Fibroblast of the aortic adventitia (primary cell): ENCODE results near the gene REV3L. TPM values are rescaled to one million over a fixed set of nuclear protein-coding genes. Genes with fewer than 3 reads are reported as not detected.
"Not testable (repeated sequence)": the region's sequence is repeated elsewhere in the genome, so short reads cannot be mapped to it uniquely, and the experiment has no call there.

ENCODE experiments used
- DNase-seq: peaks from one replicate; pipeline ENCODE4 v3.0.0-alpha.2; 2010; ENCODE audit warnings: low read depth
- H3K4me3 ChIP-seq: 2 replicates; pipeline ENCODE4 v1.5.1; 2011; ENCODE audit warnings: low read depth, mild to moderate bottlenecking, control low read depth, low read length, moderate library complexity
- total RNA-seq: library from RNA; depleted of rRNA; stranded (reverse); fragments of >200 nt; gene quantifications from 2 replicates; pipeline ENCODE4 v1.2.3, GENCODE V29; 2012; ENCODE audit warnings: low replicate concordance
- TF ChIP-seq, protein P1 (sequence below): IDR thresholded peaks from 2 replicates; pipeline ENCODE4 v1.5.1; 2011; ENCODE audit warnings: mild to moderate bottlenecking, low read length, control low read depth, inconsistent platforms; ENCODE audit not compliant: insufficient read depth

Gene REV3L
- total RNA-seq, 1 donor, result 77.4 TPM

GRCh38 chr6:111478064-111478476, 4.9 kb downstream of the REV3L start:
- TF ChIP-seq, protein P1, sequence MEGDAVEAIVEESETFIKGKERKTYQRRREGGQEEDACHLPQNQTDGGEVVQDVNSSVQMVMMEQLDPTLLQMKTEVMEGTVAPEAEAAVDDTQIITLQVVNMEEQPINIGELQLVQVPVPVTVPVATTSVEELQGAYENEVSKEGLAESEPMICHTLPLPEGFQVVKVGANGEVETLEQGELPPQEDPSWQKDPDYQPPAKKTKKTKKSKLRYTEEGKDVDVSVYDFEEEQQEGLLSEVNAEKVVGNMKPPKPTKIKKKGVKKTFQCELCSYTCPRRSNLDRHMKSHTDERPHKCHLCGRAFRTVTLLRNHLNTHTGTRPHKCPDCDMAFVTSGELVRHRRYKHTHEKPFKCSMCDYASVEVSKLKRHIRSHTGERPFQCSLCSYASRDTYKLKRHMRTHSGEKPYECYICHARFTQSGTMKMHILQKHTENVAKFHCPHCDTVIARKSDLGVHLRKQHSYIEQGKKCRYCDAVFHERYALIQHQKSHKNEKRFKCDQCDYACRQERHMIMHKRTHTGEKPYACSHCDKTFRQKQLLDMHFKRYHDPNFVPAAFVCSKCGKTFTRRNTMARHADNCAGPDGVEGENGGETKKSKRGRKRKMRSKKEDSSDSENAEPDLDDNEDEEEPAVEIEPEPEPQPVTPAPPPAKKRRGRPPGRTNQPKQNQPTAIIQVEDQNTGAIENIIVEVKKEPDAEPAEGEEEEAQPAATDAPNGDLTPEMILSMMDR, result no peak
- peak; percentile 49 for DNase-seq
- H3K4me3 ChIP-seq, result no peak overlapping the region

DNA sequence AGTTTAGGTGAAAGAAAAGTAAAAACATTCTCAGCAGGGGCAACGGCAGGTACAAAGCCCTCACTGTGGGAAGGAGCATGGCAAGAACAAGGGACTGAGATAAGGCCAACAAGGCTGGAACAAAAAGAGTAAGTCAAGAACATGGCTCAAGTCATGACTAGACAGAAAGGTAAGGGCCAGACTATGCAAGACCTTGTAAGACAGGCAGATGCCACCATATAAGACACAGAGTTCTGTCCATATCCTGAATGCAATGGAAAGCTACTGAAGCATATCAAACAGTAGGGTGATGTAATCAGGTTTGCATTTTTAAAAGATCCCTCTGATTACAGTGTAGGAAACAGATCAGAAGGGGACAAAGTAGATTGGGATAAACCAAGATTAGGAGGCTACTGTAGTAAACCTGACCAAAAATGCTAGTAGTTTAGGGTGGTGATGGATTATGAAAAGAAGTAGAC, 5.5 kb downstream of the REV3L start:
- DNase-seq, result peak; percentile 15
- TF ChIP-seq, protein P1, result no peak
- no peak overlapping the region for H3K4me3 ChIP-seq

- not testable (repeated sequence) for H3K4me3 ChIP-seq, DNase-seq
These were observed 7.0 kb downstream of the REV3L start for GRCh38 chr6:111476061-111476460.

DNA sequence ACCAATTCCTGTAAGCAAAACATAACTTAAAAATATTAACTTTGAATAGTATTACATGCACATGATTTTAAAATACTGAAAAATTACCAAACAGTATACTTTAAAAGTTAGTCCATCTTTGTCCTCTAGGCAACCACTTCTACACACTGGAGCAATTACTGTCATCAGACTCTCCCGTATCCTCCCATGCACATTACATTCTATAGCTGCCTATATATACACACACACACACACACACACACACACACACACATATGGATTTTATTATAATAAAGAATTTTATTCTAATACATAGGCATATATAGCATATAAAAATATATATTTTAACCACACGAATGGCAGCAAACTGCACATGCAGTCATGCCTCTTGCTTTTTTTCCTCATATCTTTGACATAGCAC, 8.2 kb downstream of the REV3L start:
- TF ChIP-seq, protein P1, result no peak
- no peak for DNase-seq

GRCh38 chr6:111474106-111474505, 8.9 kb downstream of the REV3L start:
- no peak overlapping the region for H3K4me3 ChIP-seq
- DNase-seq, result no peak
- TF ChIP-seq, protein P1, result no peak

More for the DNA sequence above, 8.2 kb downstream of the REV3L start:
- no peak overlapping the region for H3K4me3 ChIP-seq

DNA sequence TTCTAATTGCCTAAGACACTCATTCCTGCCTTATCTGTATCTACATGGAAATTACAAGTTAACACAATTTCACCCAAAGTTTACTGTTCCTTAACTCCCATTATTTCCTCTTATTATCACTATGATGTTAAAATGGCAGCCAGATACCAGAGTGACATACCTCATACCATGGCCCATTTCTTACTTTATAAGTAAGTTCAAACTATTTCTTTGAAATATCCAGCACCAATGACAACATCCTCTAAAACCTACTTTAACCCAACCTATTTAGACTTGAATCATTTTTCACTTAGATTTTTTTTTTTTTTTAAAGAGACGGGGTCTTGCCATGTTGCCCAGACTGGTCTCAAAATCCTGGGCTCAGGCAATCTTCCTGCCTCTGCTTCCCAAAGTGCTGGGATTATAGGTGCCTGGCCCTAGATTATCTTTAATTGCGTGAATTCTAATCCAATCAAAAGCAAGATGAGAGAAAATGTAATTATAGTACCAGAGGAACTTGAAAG, 10.0 kb downstream of the REV3L start:
- H3K4me3 ChIP-seq, result no peak overlapping the region
- TF ChIP-seq, protein P1, result no peak
- DNase-seq, result no peak

DNA sequence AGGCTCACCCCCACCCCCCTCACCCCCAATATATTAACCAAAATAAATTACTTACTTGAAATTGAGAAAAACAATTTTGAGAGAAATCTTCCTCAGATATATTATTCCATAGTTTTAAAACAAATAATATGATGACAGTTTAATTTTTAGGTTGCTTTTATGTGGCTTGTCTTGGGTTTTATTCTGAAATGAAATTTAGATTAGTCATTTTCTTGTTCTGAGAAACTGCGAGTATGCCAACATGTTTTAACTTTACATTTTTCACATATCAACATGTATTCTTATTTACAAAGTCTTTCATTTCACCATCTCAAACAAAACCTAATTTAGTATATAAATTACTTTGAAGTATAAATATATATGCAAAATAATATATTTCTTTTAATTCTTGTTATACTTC, 11.1 kb downstream of the REV3L start:
- no peak overlapping the region for H3K4me3 ChIP-seq
- TF ChIP-seq, protein P1, result no peak
- DNase-seq, result no peak
